Glutamatergic neuron (in vitro differentiated cells): ENCODE data around the gene CTNND1. TPM values are rescaled to one million over a fixed set of nuclear protein-coding genes. Genes with fewer than 3 reads are reported as not detected.

ENCODE experiments used
- DNase-seq: peaks from one replicate; pipeline ENCODE4 v3.0.0; 2022
- H3K27ac Mint-ChIP-seq: one replicate; pipeline ENCODE4 v1.8.0; 2020; ENCODE audit warnings: mild to moderate bottlenecking, mixed read lengths, inconsistent platforms; ENCODE audit not compliant: unreplicated experiment
- H3K27me3 Mint-ChIP-seq: one replicate; pipeline ENCODE4 v1.8.0; 2020; ENCODE audit warnings: mild to moderate bottlenecking, moderate library complexity, mixed read lengths, inconsistent platforms; ENCODE audit not compliant: unreplicated experiment
- H3K36me3 Mint-ChIP-seq: one replicate; pipeline ENCODE4 v1.8.0; 2020; ENCODE audit warnings: mild to moderate bottlenecking, mixed read lengths, inconsistent platforms; ENCODE audit not compliant: unreplicated experiment
- H3K4me1 Mint-ChIP-seq: one replicate; pipeline ENCODE4 v1.8.0; 2020; ENCODE audit warnings: mild to moderate bottlenecking, low read depth, mixed read lengths, inconsistent platforms; ENCODE audit not compliant: unreplicated experiment
- H3K4me3 Mint-ChIP-seq: one replicate; pipeline ENCODE4 v1.8.0; 2020; ENCODE audit warnings: mild to moderate bottlenecking, mixed read lengths, inconsistent platforms; ENCODE audit not compliant: unreplicated experiment
- H3K9me3 Mint-ChIP-seq: one replicate; pipeline ENCODE4 v1.8.0; 2020; ENCODE audit warnings: mild to moderate bottlenecking, moderate library complexity, mixed read lengths, inconsistent platforms; ENCODE audit not compliant: unreplicated experiment
- total RNA-seq: library from RNA; stranded (reverse); fragmentation: NEBNext Ultra II Directional; extraction: Animal tissue kit (Norgen Biotek cat#: 25700); gene quantifications from one replicate; pipeline ENCODE4 v1.2.1, GENCODE V29; 2021; ENCODE audit not compliant: unreplicated experiment
- TF ChIP-seq, protein P1 (sequence below): fragments of 200-600 bp; sonication (generic); IDR thresholded peaks from one replicate; pipeline ENCODE4 v1.5.0; 2021; ENCODE audit not compliant: partially characterized antibody, unreplicated experiment

The CTNND1 gene
- total RNA-seq, 1 donor from 2014 or later, result 344 TPM

DNA sequence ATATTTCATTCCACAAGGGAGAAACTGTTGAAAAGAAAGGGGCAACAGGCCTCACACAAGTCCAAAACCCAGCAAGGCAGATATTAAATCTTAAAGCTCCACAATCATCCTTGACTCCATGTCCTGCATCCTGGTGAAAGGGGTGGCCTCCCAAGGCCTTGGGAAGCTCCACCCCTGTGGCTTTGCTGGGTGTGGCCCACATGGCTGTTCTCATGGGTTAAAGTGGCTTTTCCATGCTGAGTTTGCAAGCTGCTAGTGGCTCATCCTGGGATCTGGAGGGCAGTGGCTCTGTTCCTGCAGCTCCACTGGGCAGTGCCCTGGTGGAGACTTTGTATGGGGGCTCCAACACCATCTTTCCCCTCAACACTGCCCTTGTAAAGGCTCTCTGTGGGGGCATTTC lies 106.4 kb downstream of the CTNND1 start:
- no peaks in the 10 kb centered on the region for H3K9me3 Mint-ChIP-seq
- TF ChIP-seq, protein P1, sequence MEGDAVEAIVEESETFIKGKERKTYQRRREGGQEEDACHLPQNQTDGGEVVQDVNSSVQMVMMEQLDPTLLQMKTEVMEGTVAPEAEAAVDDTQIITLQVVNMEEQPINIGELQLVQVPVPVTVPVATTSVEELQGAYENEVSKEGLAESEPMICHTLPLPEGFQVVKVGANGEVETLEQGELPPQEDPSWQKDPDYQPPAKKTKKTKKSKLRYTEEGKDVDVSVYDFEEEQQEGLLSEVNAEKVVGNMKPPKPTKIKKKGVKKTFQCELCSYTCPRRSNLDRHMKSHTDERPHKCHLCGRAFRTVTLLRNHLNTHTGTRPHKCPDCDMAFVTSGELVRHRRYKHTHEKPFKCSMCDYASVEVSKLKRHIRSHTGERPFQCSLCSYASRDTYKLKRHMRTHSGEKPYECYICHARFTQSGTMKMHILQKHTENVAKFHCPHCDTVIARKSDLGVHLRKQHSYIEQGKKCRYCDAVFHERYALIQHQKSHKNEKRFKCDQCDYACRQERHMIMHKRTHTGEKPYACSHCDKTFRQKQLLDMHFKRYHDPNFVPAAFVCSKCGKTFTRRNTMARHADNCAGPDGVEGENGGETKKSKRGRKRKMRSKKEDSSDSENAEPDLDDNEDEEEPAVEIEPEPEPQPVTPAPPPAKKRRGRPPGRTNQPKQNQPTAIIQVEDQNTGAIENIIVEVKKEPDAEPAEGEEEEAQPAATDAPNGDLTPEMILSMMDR, result no peak
- no peaks in the 10 kb centered on the region for H3K36me3 Mint-ChIP-seq
- no peaks in the 10 kb centered on the region for H3K27me3 Mint-ChIP-seq
- no peak overlapping the region for H3K4me3 Mint-ChIP-seq
- no peak for DNase-seq
- H3K4me1 Mint-ChIP-seq, result no peaks in the 10 kb centered on the region
- H3K27ac Mint-ChIP-seq, result no peak overlapping the region

DNA sequence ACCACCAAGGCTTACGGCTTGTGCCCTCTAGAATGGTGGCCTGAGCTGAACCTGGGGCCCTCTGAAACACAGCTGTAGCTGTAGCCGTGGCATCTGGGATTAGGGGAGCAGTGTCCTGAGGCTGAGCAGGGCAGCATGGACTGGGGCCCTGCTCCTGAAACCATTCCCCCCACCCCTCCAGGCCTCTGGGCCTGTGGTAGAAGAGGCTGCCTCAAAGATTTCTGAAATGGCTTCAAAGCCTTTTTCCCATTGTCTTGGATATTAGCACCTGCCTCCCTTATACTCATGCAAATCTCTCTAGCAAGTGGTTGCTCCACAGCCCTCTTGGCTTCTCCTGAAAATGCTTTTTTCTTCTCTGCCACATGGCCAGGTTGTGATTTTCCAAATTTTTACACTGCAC lies 106.9 kb downstream of the CTNND1 start:
- no peaks in the 10 kb centered on the region for H3K36me3 Mint-ChIP-seq
- TF ChIP-seq, protein P1, result no peak
- no peak overlapping the region for H3K4me3 Mint-ChIP-seq
- no peak overlapping the region for H3K27ac Mint-ChIP-seq
- H3K9me3 Mint-ChIP-seq, result no peaks in the 10 kb centered on the region
- no peaks in the 10 kb centered on the region for H3K4me1 Mint-ChIP-seq
- no peaks in the 10 kb centered on the region for H3K27me3 Mint-ChIP-seq
- DNase-seq, result no peak

Other genes with a start within 250 kb of the CTNND1 start
- 5.2 TPM for gene SLC43A1, start 246.1 kb upstream of the CTNND1 start, total RNA-seq
- 51.2 TPM for gene TIMM10, start 231.0 kb upstream of the CTNND1 start, total RNA-seq
- not detected for gene SMTNL1, start 224.2 kb upstream of the CTNND1 start, total RNA-seq
- 199 TPM for gene UBE2L6, start 194.1 kb upstream of the CTNND1 start, total RNA-seq
- gene SERPING1, start 164.1 kb upstream of the CTNND1 start, total RNA-seq, result 46.1 TPM
- 16.9 TPM for gene YPEL4, start 111.9 kb upstream of the CTNND1 start, total RNA-seq
- 17.1 TPM for gene CLP1, start 104.0 kb upstream of the CTNND1 start, total RNA-seq
- gene ZDHHC5, start 93.7 kb upstream of the CTNND1 start, total RNA-seq, result 42.3 TPM
- 30.9 TPM for gene MED19, start 49.6 kb upstream of the CTNND1 start, total RNA-seq
- gene TMX2, start 49.2 kb upstream of the CTNND1 start, total RNA-seq, result 94.5 TPM
- 98.8 TPM for gene SELENOH, start 20.3 kb upstream of the CTNND1 start, total RNA-seq
- gene BTBD18, start 10.0 kb upstream of the CTNND1 start, total RNA-seq, result not detected